D341Med (cell line): ENCODE data around the gene STRIT1.

Experiments used
- DNase-seq: peaks from one replicate; pipeline ENCODE4 v3.0.0; 2012; ENCODE audit warnings: low spot score

Gene STRIT1

DNA sequence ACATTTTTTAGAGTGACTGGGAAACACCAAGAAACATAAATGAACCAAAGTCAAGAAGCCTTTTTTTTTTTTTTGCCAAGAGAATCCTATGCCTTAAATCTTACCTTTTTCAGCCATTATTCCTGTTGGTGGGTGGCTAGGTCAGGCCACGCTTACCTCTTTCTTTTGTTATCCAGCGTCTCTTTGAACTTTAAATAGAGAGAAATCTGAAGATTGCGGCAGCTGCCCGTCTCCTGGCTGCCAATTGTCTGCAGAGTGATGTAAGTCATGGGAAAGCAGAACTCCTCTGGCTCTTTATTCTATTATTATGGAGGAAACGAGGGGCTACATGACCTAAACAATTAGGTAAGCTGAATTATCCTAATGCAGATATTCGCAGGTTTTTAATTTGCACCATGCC is at the start of gene STRIT1:
Gene STRIT1, minus strand, starts transcription at position 168 of the 400 bp plus-strand sequence.
- no peak for DNase-seq

GRCh38 chr3:155342344-155342743 is 48.9 kb upstream of the STRIT1 start:
- no peak for DNase-seq

GRCh38 chr3:155339052-155339451 is 45.6 kb upstream of the STRIT1 start:
- DNase-seq = no peak

- no peak for DNase-seq
These were observed 42.4 kb upstream of the STRIT1 start for GRCh38 chr3:155335724-155336354.

DNA sequence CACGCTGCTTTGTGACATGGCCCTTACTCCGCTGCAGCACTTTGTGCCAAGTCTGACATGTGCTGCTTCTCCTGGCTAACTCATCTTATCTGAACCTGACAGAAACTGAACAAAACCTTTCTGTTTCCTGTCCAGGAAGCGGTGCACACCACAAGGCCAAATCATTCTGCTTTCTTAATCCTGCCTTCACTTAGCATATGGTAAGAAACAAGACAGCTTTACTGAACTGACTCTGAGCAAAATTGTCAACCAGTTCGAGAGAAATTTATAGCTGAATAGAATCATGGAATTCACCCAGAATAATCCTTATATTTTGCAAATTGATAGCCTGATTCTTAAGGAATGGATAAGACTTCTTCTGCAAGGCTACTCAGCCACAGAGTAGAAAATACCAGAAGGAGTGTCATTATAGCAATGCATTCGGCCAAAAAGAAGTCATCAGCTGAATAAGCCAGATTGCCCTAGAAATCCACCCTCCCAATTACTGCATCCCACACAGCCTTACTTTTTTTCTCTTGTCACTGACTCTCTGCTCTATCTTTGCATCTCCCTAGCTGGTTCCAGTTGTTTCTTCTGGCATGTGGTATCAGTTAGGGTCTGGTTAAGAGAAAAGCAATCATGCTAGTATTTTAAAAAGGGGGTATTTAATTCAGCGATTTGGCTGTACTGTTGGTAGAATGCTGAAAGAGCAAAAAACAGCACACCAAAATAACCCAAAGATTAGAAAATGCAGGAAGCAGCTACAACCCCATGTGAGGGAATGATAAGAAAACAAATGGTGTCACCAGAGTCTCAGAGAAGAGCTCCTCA is 41.6 kb upstream of the STRIT1 start:
- DNase-seq = no peak

DNA sequence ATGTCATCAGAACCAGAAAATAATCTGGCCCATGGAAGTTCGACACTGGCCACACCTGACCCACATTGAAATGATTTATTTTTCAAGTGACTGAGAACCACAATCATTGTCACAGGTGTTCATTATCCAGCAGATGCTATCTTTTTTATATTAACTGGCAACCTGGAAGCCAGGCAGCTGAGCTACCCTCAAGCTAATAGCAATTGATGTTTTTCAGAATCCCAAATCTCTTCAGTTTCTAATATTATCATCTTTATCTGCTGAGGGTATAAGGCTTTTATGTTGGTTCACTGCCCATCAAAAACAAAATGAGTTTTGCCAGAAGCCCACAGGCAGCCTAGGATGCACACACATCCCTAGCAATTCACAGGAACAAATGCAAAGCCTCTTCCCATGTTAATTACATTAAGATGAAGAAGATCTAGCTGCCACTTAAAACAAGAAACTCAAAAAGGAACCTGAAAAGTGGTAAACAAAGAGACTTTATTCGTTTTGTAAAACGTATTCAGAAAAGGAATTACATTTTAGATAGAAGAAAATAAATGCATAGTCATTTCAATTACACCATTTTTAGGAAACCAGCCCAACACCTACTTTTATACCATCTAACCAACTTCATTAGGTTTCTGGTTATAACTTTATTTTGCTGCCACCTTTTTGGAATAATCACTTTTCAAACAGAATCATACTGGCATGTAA is 40.9 kb upstream of the STRIT1 start:
- DNase-seq = no peak

DNA sequence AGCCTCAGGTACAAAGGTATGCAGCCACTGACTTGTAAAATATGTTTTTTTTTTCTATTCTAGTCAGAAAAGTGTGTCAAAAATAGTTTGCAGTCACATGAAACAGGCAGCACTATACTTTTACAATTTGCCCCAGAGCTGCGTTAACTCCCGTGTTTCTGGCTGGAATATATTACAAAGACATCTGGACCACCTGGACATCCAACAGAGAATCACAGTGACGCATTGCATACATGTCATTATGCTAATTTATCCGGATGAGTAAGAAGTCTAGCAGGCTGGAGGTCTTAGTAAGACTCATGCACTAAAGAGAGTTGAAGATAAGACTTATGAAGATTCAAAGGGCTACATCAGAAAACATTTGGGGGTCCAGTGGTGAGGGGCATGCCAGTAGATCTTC is 39.2 kb upstream of the STRIT1 start:
- no peak for DNase-seq

GRCh38 chr3:155331078-155331477 is 37.6 kb upstream of the STRIT1 start:
- DNase-seq = no peak

GRCh38 chr3:155330370-155330769 is 36.9 kb upstream of the STRIT1 start:
- DNase-seq = no peak

GRCh38 chr3:155329513-155330048 is 36.1 kb upstream of the STRIT1 start:
- no peak for DNase-seq

DNA sequence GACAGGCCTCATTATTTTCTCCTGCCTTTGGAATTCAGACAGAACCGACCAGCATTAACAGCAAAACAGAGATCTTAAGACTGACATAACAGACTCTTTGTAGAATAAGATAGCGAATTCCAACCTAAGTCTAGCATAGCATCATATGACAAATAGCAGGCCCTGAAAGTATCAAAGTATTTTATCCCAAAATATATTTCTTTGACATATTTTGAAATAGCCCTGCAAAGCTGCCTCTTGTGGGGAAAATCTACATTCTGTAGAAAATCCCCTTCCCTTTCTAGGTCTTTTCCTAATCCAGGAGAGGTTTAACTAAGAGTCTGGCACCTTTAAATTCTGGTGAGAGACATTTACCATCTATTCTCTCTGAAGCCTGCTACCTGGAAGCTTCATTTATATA is 34.4 kb upstream of the STRIT1 start:
- DNase-seq = no peak

GRCh38 chr3:155327430-155327829 is 33.9 kb upstream of the STRIT1 start:
- DNase-seq = no peak

GRCh38 chr3:155326901-155327300 is 33.4 kb upstream of the STRIT1 start:
- DNase-seq = no peak

GRCh38 chr3:155326244-155326643 is 32.8 kb upstream of the STRIT1 start:
- DNase-seq = no peak

DNA sequence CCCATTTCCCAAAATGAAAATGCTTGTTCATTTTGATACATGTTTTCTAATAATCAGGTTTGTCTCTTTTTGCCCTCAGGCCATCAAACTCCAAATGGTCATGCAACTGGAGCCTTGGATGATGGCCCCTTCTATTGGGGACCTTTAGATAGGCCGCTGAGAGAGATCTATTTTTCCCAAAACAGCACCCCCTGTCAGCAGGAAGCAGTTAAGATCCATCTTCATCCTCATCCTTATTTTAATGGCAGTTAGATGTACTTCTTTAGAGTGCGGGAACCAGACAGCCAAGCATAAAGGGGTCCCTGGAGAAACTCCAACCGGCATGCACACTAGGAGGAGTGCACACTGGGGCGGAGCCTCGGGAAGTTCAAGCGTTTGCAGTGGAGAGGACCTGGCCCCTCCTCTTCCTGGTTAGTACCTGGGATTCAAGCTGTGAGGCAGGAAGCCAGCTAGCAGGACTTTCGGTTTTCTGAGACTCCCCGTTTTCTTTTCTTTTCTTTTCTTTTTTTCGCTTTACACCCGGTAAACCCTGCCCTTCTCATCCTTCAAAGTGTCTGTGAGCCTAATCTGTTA is 31.9 kb upstream of the STRIT1 start:
- no peak for DNase-seq

GRCh38 chr3:155323063-155323666 is 29.7 kb upstream of the STRIT1 start:
- DNase-seq = peak; percentile 67

DNA sequence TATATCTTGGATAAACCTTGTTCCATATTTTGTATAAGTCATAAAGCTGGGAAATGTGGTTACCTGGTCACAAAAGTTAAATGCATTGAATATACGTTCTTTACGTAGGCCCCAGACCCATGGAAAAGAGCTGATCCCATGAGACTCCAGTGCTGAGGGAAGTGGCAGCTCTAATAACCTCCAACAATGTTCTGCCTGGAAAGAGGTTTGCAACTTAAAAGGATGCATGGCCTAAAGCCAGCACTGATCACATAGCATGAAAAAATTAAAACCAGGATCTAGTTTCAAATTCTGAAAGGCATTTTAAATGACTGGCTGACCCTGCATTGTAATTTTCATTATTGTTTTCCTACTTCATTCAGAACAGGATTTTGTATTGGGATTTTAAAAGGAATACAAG is 27.9 kb upstream of the STRIT1 start:
- DNase-seq = no peak

- no peak for DNase-seq
These were observed 27.5 kb upstream of the STRIT1 start for GRCh38 chr3:155320934-155321333.

- DNase-seq = no peak
These were observed 25.3 kb upstream of the STRIT1 start for GRCh38 chr3:155318740-155319139.

GRCh38 chr3:155317211-155317610 is 23.7 kb upstream of the STRIT1 start:
- no peak for DNase-seq

GRCh38 chr3:155316426-155316825 is 22.9 kb upstream of the STRIT1 start:
- no peak for DNase-seq

DNA sequence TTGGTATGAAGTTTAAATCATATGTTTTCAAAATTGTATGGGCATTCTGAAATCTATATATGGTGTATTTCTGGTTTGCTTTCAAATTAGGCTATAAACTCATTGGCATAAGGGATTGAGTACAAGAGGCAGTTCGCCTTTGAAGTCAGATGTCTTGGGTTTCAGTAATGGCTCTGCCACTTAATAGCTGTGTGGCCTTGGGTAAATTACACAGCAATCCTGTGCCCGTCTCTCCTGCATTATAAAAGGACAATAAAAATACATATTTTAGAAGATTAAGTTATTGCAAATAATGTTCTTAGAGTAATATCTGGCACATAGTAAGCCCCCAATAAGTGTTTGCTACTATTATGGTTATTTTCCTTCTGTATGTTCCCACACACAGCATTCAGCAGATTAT is 20.4 kb upstream of the STRIT1 start:
- DNase-seq = no peak
